ENCODE measurements around the gene POLE.

The POLE gene

GRCh38 chr12:132624910-132625630 is 62.1 kb downstream of the POLE start:
- DNase-seq: no peak

- no peak for DNase-seq
Observed at GRCh38 chr12:132624186-132624855, 62.8 kb downstream of the POLE start.

DNA sequence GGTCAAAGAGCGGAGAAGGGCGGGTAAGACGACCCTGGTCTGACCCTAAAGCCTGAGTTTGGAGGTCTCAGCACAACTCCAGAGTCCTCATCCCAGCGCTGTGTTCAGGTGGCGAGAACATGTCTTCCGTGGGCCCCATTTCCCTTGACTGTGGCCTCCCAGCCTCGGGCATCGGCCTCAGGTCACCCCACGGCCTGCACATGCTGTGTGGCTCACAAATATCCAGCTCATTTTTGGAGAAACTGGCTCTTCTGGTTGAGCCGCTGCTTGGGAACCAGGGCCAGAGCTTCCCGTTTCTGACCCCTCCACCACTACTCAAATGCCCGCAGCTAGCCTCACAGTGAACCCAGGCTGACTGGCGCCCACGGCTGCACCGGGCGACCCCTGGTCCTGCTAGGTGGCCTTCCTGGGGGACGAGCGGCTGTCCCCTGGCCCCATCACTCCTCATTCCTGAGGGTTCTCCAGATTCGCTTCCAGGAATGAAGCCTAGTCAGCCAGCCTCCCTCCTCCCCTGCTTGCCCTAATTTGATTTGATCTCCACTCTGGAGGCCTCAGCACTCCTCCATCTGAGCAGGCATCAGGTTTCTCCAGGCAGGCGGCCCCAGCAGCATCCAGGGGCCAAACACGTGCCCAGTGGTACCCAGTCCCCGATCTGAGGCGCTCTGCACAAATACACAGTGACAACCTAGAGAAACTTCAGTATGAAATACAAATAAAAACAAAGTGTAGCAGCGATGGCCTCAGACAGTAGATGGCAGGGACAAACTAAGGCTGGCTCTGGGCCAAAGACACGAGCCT is 63.9 kb downstream of the POLE start:
- DNase-seq: no peak

- DNase-seq: peak; percentile 18
Observed at GRCh38 chr12:132622437-132623071, 64.6 kb downstream of the POLE start.

DNA sequence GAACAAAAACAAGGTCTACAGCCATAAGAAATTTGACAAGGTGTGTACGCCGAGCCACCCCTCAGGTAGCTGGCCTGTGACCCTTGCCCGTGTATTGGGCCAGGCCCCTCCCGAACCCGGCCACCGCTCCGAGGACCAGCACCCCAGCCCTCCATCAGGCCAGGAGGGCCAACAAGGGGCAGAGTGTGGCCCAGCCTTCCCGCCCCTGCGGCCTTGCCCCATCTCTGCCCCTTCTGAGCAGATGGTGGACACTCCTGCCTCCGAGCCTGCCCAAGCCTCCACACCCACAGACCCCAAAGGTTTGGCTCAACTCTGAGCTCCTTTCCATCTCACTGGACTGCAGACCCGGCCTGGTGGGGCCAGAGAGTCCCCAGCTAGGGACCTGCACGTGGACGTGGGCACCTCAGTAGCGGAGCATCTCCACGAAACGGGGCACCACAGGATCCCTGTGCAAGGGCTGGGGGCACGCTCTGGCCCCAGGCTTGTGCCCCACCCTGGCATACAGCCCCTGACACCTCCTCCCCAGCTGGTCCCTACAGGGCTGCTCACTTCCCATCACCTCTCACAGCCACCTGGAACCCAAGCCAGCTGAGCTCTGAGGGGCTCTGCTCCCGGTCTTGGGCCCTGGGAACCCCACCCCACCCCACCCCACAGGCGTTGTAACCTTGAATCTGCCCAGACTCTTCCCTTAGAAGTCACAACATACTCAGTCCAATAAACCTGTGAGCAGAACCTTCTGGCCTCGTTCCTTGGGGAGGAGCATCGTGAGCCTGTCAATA is 65.3 kb downstream of the POLE start:
- DNase-seq: no peak

DNA sequence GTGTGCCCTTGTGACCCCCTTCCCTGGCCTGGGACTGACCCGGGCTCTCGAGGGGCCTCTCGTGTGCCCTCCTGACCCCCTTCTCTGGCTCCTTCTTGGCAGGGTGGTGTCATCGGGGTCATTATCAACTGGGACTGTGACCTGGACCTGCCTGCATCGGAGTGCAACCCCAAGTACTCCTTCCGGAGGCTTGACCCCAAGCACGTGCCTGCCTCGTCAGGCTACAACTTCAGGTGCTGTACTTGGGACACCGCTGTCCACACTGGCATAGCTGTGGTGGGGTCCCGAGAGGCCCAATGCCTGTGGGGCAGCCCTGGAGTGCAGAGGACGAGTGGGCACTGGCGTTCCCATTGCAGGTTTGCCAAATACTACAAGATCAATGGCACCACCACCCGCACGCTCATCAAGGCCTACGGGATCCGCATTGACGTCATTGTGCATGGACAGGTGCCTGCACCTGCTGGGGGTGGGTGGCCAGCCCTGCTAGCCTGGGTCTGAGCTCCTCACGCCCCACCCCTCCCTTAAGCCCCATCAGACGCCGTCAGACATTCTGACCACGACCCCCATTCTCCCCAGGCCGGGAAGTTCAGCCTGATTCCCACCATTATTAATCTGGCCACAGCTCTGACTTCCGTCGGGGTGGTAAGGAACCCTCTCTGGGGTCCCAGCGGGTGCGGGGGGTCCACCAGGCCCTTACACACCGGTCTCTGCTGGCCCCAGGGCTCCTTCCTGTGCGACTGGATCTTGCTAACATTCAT is 66.1 kb downstream of the POLE start:
- DNase-seq: no peak

GRCh38 chr12:132620113-132620898 is 66.8 kb downstream of the POLE start:
- DNase-seq: no peak

GRCh38 chr12:132619386-132620112 is 67.6 kb downstream of the POLE start:
- no peak for DNase-seq

DNA sequence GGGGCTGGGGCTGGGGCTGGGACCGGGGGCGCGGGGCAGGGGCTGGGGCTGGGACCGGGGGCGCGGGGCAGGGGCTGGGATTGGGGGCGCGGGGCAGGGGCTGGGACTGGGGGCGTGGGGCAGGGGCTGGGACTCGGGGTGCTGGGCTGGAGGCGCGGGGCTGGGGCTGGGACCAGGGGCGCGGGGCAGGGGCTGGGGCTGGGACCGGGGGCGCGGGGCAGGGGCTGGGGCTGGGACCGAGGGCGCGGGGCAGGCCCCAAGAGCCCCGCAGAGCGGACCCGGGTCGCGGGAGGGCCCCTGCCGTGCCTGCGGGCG is 68.1 kb downstream of the POLE start:
- DNase-seq: no peak

DNA sequence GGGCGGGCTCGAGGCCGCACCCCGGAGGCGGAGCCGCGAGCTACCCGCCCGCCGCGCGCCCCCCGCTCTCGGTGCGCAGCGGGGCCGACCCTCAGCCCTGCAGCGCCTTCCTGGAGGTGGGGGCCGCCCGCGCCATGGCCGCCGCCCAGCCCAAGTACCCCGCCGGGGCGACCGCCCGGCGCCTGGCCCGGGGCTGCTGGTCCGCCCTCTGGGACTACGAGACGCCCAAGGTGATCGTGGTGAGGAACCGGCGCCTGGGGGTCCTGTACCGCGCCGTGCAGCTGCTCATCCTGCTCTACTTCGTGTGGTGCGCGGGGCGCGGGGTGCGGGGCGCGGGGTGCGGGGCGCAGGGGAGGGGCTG is 68.5 kb downstream of the POLE start, which contains the start of gene P2RX2:
Gene P2RX2 (plus strand): TSS at position 94 of the 361 bp plus-strand sequence. CDS start 41 bp downstream, at position 135.
- no peak for DNase-seq

DNA sequence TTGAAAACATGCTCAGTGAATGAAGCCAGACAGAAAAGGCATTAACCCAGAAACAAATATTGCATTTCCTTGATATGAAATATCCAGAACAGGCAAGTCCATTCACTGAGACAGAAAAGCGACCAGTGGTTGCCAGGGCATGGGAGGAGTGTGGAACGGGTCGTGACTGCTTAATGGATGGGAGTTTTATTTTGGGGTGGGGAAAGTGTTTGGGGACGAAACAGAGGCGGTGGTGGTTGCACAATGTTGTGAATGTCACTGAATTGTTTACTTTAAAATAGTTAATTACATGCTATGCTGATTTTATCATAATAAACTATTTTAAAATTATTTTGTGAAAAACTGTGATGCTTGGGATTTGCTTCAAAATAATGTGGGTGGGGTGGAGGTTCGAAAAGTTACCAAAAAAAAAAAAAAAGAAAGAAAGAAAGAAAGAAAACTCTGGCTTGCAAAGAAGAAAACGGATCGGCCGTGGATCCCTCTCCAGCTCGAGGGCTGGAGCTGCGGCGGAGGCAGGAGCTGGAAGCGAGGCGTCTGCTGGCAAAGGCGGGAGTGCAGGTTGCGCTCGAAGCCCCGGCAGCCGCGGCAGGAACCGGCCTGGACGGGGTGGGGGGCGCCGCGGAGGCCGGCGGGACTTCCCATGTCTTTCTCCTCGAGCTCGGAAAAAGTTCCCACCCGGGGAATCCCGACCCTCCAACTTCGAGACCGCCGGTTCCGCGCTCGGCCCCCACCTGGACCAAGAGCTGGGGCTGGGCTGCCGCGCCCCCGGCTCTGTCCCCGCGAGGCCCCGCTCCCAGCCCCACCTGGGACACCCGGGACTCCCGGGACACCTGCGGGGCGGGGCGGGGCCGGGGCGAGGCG is 69.1 kb downstream of the POLE start:
- no peak for DNase-seq

DNA sequence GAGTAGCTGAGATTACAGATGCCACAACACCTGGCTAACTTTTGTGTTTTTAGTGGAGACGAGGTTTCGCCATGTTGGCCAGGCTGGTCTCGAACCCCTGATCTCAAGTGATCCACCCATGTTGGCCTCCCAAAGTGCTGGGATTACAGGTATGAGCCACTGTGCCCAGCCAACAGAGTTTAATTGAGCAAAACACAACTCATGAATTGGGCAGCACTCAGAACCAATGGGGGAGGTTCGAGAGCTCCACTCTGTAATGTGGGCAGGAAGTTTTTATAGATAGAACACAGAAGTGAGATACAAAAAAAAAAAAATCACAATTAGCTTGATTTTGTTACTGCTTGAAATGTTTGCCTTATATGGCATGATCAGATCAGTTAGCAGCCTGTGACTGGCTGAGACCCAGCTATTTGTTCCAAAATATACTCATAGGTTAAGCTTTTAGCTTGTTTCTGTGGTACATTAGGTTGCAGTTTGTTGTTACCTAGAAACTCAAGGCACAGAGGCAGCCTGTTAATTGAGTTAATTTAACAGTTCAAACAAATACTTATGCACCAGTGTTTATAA is 69.9 kb downstream of the POLE start:
- no peak for DNase-seq

DNA sequence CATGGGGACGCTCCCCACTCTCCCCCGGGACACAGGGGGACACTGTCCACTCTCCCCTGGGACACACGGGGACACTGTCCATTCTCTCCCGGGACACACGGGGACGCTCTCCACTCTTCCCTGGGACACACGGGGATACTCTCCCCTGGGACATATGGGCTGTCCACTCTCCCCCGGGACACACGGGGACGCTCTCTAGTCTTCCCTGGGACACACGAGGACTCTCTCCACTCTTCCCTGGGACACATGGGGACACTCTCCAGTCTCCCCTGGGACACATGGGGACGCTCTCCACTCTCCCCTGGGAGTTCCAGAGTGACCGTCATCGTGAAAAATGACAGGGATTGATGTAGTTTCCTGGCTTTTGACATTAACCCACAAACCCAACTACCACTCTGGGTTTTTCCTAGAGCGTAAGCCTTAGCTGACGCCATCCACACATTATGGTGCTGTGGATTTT is 71.5 kb downstream of the POLE start:
- DNase-seq: no peak

GRCh38 chr12:132614861-132615578 is 72.1 kb downstream of the POLE start:
- DNase-seq: peak; percentile 84

DNA sequence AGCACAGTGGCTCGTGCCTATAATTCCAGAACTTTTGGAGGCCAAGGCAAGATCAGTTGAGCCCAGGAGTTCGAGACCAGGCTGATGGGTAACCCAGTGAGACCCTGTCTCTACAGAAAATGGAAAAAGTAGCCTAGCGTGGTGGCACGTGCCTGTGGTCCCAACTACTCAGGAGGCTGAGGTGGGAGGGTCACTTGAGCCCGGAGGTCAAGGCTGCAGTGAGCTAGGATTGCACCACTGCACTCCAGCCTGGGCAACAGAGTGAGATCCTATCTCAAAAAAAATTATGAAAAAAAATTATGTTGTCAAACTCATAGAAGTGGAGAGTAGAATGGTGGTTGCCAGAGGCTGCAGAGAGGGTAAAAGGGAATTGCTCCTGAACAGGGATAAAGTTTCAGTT is 73.1 kb downstream of the POLE start:
- DNase-seq: no peak

GRCh38 chr12:132611620-132612019 is 75.5 kb downstream of the POLE start:
- DNase-seq: no peak

DNA sequence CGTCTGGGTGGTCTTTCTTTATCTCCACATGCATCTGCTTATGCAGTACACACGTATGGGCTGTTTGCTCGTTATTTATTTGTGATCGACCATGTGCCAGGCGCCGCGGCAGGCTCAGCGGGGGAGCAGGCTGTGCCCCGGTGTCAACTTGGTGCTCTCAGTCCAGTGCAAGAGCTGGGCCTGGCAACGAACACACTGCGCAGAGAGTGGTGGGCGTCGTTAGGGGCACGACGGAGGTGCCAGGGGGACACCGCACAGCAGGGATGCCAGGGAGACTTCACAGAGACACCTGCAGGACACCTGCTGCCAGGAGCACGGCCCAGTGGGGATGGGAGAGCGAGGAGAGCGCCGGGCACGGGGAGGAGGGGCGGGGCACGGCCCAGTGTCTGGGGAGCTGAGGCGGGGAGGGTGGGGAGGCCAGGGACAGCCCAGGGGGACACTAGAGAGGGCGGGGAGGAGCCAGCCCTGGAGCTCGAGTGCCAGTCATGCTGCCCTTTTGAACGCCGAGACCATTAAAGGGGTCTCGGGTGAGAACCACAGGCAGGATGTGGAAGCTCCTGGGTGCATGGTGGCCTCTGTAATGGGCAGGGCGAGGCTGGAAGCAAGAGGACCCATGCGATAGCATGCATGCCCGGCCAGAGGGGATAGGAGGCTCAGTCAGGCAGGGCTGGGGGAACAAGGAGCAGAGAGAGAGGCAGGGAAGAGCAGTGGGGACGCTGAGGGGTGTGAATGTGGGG is 76.1 kb downstream of the POLE start:
- no peak for DNase-seq

Measured in activated CD4-positive, alpha-beta T cell treated with anti-CD3 and anti-CD28 coated beads, Interleukin-2, Interleukin-6, amounts not matched to agents 100 ng/mL and 50 ng/mL, durations not matched to agents 16 hours and 8 hours (primary cell).